GM23338 (cell line): Measurements from ENCODE around the gene NAAA. TPM values are rescaled to one million over a fixed set of nuclear protein-coding genes. Genes with fewer than 3 reads are reported as not detected.

Source experiments
- ATAC-seq: fragments of 200-7000 bp; cut with Tn5 transposase; 3 replicates; pipeline ENCODE4 v1.9.1; 2020
- DNase-seq: peaks from one replicate; pipeline ENCODE4 v3.0.0-alpha.2; 2015; ENCODE audit warnings: low spot score
- H2AFZ ChIP-seq: fragments of 200-600 bp; sonication (generic); 2 replicates; pipeline ENCODE4 v1.8.0; 2016; ENCODE audit warnings: antibody characterized with exemption, mild to moderate bottlenecking, moderate library complexity
- H3F3A ChIP-seq: fragments of 200-600 bp; sonication (generic); replicated peaks from 2 replicates; pipeline ENCODE4 v1.8.0; 2017; ENCODE audit warnings: antibody characterized with exemption, mixed run types, low read depth
- H3K27ac ChIP-seq: fragments of 200-600 bp; sonication (generic); 2 replicates; pipeline ENCODE4 v1.6.1; 2016; ENCODE audit warnings: low read depth
- H3K27me3 ChIP-seq: fragments of 200-600 bp; sonication (generic); 2 replicates; pipeline ENCODE4 v1.8.0; 2016; ENCODE audit warnings: mild to moderate bottlenecking, mixed run types, moderate library complexity; ENCODE audit not compliant: insufficient read depth
- H3K36me3 ChIP-seq: fragments of 200-600 bp; sonication (generic); 2 replicates; pipeline ENCODE4 v1.8.0; 2016; ENCODE audit warnings: mild to moderate bottlenecking; ENCODE audit not compliant: insufficient read depth
- H3K4me1 ChIP-seq: fragments of 200-600 bp; sonication (generic); 2 replicates; pipeline ENCODE4 v1.8.0; 2016; ENCODE audit warnings: mild to moderate bottlenecking, moderate library complexity; ENCODE audit not compliant: insufficient read depth
- H3K4me2 ChIP-seq: fragments of 200-600 bp; sonication (generic); 2 replicates; pipeline ENCODE4 v1.7.1; 2017; ENCODE audit warnings: mixed run types
- H3K4me3 ChIP-seq: fragments of 200-600 bp; sonication (generic); 2 replicates; pipeline ENCODE4 v1.6.1; 2016; ENCODE audit warnings: mixed run types
- H3K79me2 ChIP-seq: fragments of 200-600 bp; sonication (generic); replicated peaks from 2 replicates; pipeline ENCODE4 v1.8.0; 2017; ENCODE audit warnings: mild to moderate bottlenecking; ENCODE audit not compliant: insufficient read depth
- H3K9me2 ChIP-seq: fragments of 200-600 bp; sonication (generic); 2 replicates; pipeline ENCODE4 v1.8.0; 2017; ENCODE audit not compliant: insufficient read depth
- H4K20me1 ChIP-seq: fragments of 200-600 bp; sonication (generic); replicated peaks from 2 replicates; pipeline ENCODE4 v1.8.0; 2017; ENCODE audit warnings: mild to moderate bottlenecking; ENCODE audit not compliant: insufficient read depth
- H3K27ac Mint-ChIP-seq: 2 replicates; pipeline ENCODE4 v1.8.0; 2020; ENCODE audit warnings: inconsistent platforms, mild to moderate bottlenecking, moderate library complexity, mixed read lengths
- H3K27me3 Mint-ChIP-seq: 3 replicates; pipeline ENCODE4 v1.8.0; 2022; ENCODE audit warnings: low read depth, mild to moderate bottlenecking, moderate library complexity, mixed read lengths, inconsistent platforms; ENCODE audit not compliant: insufficient read depth, poor library complexity
- H3K36me3 Mint-ChIP-seq: 3 replicates; pipeline ENCODE4 v1.8.0; 2021; ENCODE audit warnings: low read depth, mild to moderate bottlenecking, inconsistent platforms, moderate library complexity, mixed read lengths
- H3K4me1 Mint-ChIP-seq: 3 replicates; pipeline ENCODE4 v1.8.0; 2020; ENCODE audit warnings: mild to moderate bottlenecking, inconsistent platforms, mixed read lengths
- H3K4me3 Mint-ChIP-seq: 3 replicates; pipeline ENCODE4 v1.8.0; 2021; ENCODE audit warnings: moderate library complexity, mild to moderate bottlenecking, inconsistent platforms, mixed read lengths
- H3K9me3 Mint-ChIP-seq: 3 replicates; pipeline ENCODE4 v1.8.0; 2020; ENCODE audit warnings: moderate library complexity, mild to moderate bottlenecking, inconsistent platforms, mixed read lengths
- CREB1 ChIP-seq: fragments of 250-450 bp; sonication (Bioruptor Pico); IDR thresholded peaks from 2 replicates; pipeline ENCODE4 v1.5.0; 2020; ENCODE audit warnings: low read depth, mild to moderate bottlenecking, moderate library complexity
- ETS1 ChIP-seq: IDR thresholded peaks from 2 replicates; pipeline ENCODE4 v1.6.1; 2016; ENCODE audit warnings: antibody characterized with exemption
- EZH2phosphoT487 ChIP-seq: fragments of 200-600 bp; sonication (generic); IDR thresholded peaks from one replicate; pipeline ENCODE4 v1.8.1; 2018; ENCODE audit warnings: antibody characterized with exemption; ENCODE audit not compliant: unreplicated experiment
- JUNB ChIP-seq: IDR thresholded peaks from one replicate; pipeline ENCODE4 v1.6.1; 2016; ENCODE audit warnings: antibody characterized with exemption; ENCODE audit not compliant: unreplicated experiment
- POLR2AphosphoS5 ChIP-seq: IDR thresholded peaks from 2 replicates; pipeline ENCODE4 v1.6.1; 2016; ENCODE audit warnings: antibody characterized with exemption, low read depth
- REST ChIP-seq: IDR thresholded peaks from one replicate; pipeline ENCODE4 v1.6.1; 2018; ENCODE audit warnings: antibody characterized with exemption; ENCODE audit not compliant: unreplicated experiment
- STAT1 ChIP-seq: IDR thresholded peaks from one replicate; pipeline ENCODE4 v1.6.1; 2016; ENCODE audit warnings: antibody characterized with exemption; ENCODE audit not compliant: unreplicated experiment
- ZNF114 ChIP-seq: fragments of 250-450 bp; sonication (Bioruptor Pico); IDR thresholded peaks from 2 replicates; pipeline ENCODE4 v1.5.0; 2020; ENCODE audit warnings: mild to moderate bottlenecking, moderate library complexity
- polyA plus RNA-seq: library from polyadenylated mRNA; unstranded; fragments of >200 nt; fragmentation: Nextera tagmentation; extraction: Ambion mirVana; gene quantifications from 2 replicates; pipeline ENCODE4 v1.2.1, GENCODE V29; 2016
- total RNA-seq: library from RNA; depleted of rRNA; stranded (reverse); fragments of >200 nt; shearing (Covaris generic); gene quantifications from 2 replicates; pipeline ENCODE4 v1.2.3, GENCODE V29; 2014

Gene NAAA
- total and polyA plus RNA-seq, 2 experiments from 2014 or later = 13.2 to 36.6 TPM

- H3K9me3 Mint-ChIP-seq = peaks cover 4% of the 10 kb centered on the region; the same call in 1 of the 3 replicates
- H3K4me1 Mint-ChIP-seq = no peaks in the 10 kb centered on the region
- Histone ChIP-seq H3K27ac (no peak overlapping the region), H3K4me3 (no peak overlapping the region), H2AFZ (no peak overlapping the region), H3K27me3 (no peaks in the 10 kb centered on the region), H3F3A (no peaks in the 10 kb centered on the region), H3K79me2 (no peaks in the 10 kb centered on the region), H3K4me1 (no peaks in the 10 kb centered on the region), H3K9me2 (no peaks in the 10 kb centered on the region), H3K4me2 (no peak overlapping the region), H4K20me1 (0 out of 2 replicates have a peak, but pooled peaks cover 8% of the 10 kb centered on the region), H3K36me3 (peaks cover 83% of the 10 kb centered on the region)
- H3K27ac Mint-ChIP-seq = no peak overlapping the region
- H3K4me3 Mint-ChIP-seq = no peak overlapping the region
- TF ChIP-seq EZH2phosphoT487 (no peak), REST (no peak), STAT1 (no peak), JUNB (no peak), CREB1 (CRISPR knock-in tag) (no peak), ZNF114 (CRISPR knock-in tag) (no peak)
- no peaks in the 10 kb centered on the region for H3K27me3 Mint-ChIP-seq
- no peak for ATAC-seq
- H3K36me3 Mint-ChIP-seq = peaks cover 85% of the 10 kb centered on the region
- no peak for DNase-seq
These were observed 35.4 kb upstream of the NAAA start for GRCh38 chr4:75976177-75976576.

- Histone ChIP-seq H3F3A (no peaks in the 10 kb centered on the region), H3K4me3 (no peak overlapping the region), H3K36me3 (peaks cover 80% of the 10 kb centered on the region), H4K20me1 (0 out of 2 replicates have a peak, but pooled peaks cover 8% of the 10 kb centered on the region), H3K4me2 (no peak overlapping the region), H3K27me3 (no peaks in the 10 kb centered on the region), H2AFZ (no peak overlapping the region), H3K27ac (no peak overlapping the region), H3K79me2 (no peaks in the 10 kb centered on the region), H3K9me2 (no peaks in the 10 kb centered on the region), H3K4me1 (no peaks in the 10 kb centered on the region)
- no peak for DNase-seq
- ATAC-seq = no peak
- Mint-ChIP-seq H3K4me3 (no peak overlapping the region), H3K9me3 (peaks cover 4% of the 10 kb centered on the region; the same call in 1 of the 3 replicates), H3K27ac (no peak overlapping the region), H3K36me3 (peaks cover 92% of the 10 kb centered on the region), H3K4me1 (no peaks in the 10 kb centered on the region), H3K27me3 (no peaks in the 10 kb centered on the region)
- TF ChIP-seq POLR2AphosphoS5 (no peak), REST (no peak), STAT1 (no peak), JUNB (no peak), ETS1 (no peak), EZH2phosphoT487 (peak; percentile 50), ZNF114 (CRISPR knock-in tag) (no peak)
These were observed 33.0 kb upstream of the NAAA start for GRCh38 chr4:75973766-75974165.
